SK-N-MC (cell line): ENCODE data around the gene GCK.

Experiments
- EZH2 ChIP-seq: fragments of 200-600 bp; sonication (generic); IDR thresholded peaks from one replicate; pipeline ENCODE4 v1.6.1; 2017; ENCODE audit warnings: antibody characterized with exemption
- FOXP2 ChIP-seq: optimal IDR thresholded peaks from 2 replicates; pipeline ENCODE3; 2011; ENCODE audit warnings: mild to moderate bottlenecking, moderate library complexity; ENCODE audit not compliant: insufficient read depth; ENCODE audit errors: extremely low read length, control extremely low read depth
- POLR2AphosphoS5 ChIP-seq: IDR thresholded peaks from 2 replicates; pipeline ENCODE4 v1.6.1; 2012; ENCODE audit warnings: mild to moderate bottlenecking, low read depth, low read length, borderline replicate concordance

GRCh38 chr7:44177570-44178131, 11.6 kb downstream of the GCK start:
- TF ChIP-seq EZH2 (no peak), POLR2AphosphoS5 (no peak), FOXP2 (no peak)
